Nephron progenitor cell (in vitro differentiated cells): ENCODE measurements around the gene GID8.
A peak's percentile ranks its signal among the peaks of the same experiment; 100 is the strongest.

Experiments used
- DNase-seq: peaks from one replicate; pipeline ENCODE4 v3.0.0; 2021
- H3K27ac Mint-ChIP-seq: 2 replicates; pipeline ENCODE4 v1.8.0; 2021; ENCODE audit warnings: mild to moderate bottlenecking, moderate library complexity, mixed read lengths
- H3K27me3 Mint-ChIP-seq: 2 replicates; pipeline ENCODE4 v1.8.0; 2021; ENCODE audit warnings: mild to moderate bottlenecking, low read depth, mixed read lengths; ENCODE audit not compliant: poor library complexity
- H3K36me3 Mint-ChIP-seq: 2 replicates; pipeline ENCODE4 v1.8.0; 2021; ENCODE audit warnings: low read depth, mixed read lengths
- H3K4me1 Mint-ChIP-seq: 2 replicates; pipeline ENCODE4 v1.8.0; 2021; ENCODE audit warnings: mixed read lengths
- H3K4me3 Mint-ChIP-seq: 2 replicates; pipeline ENCODE4 v1.8.0; 2021; ENCODE audit warnings: mild to moderate bottlenecking, moderate library complexity, mixed read lengths
- H3K9me3 Mint-ChIP-seq: 2 replicates; pipeline ENCODE4 v1.8.0; 2021; ENCODE audit warnings: mild to moderate bottlenecking, moderate library complexity, mixed read lengths
- CTCF ChIP-seq: fragments of 200-600 bp; sonication (generic); IDR thresholded peaks from 2 replicates; pipeline ENCODE4 v1.5.0; 2021; ENCODE audit warnings: antibody characterized with exemption

The GID8 gene

GRCh38 chr20:62970307-62971210 lies 32.6 kb downstream of the GID8 start:
- Mint-ChIP-seq H3K4me3 (no peak overlapping the region), H3K27ac (no peak overlapping the region), H3K9me3 (no peaks in the 10 kb centered on the region), H3K4me1 (peaks cover 32% of the 10 kb centered on the region), H3K27me3 (peaks cover 55% of the 10 kb centered on the region), H3K36me3 (no peaks in the 10 kb centered on the region)
- no peak for TF ChIP-seq CTCF
- DNase-seq, result no peak

GRCh38 chr20:62971211-62971949 lies 33.4 kb downstream of the GID8 start:
- Mint-ChIP-seq H3K36me3 (no peaks in the 10 kb centered on the region), H3K4me1 (peaks cover 37% of the 10 kb centered on the region), H3K27me3 (peaks cover 63% of the 10 kb centered on the region), H3K9me3 (no peaks in the 10 kb centered on the region), H3K4me3 (no peak overlapping the region), H3K27ac (peak overlapping the region; percentile 5)
- no peak for TF ChIP-seq CTCF
- no peak for DNase-seq

- peak; percentile 78 for TF ChIP-seq CTCF
- peaks cover 68% of the 10 kb centered on the region for H3K27me3 Mint-ChIP-seq
- peak; percentile 94 for DNase-seq
- H3K27ac Mint-ChIP-seq, result no peak overlapping the region
- H3K36me3 Mint-ChIP-seq, result no peaks in the 10 kb centered on the region
- H3K9me3 Mint-ChIP-seq, result no peaks in the 10 kb centered on the region
- H3K4me1 Mint-ChIP-seq, result peaks cover 42% of the 10 kb centered on the region
- H3K4me3 Mint-ChIP-seq, result peak overlapping the region; percentile 52
Observed at GRCh38 chr20:62971950-62972844, 34.2 kb downstream of the GID8 start.

- Mint-ChIP-seq H3K9me3 (no peaks in the 10 kb centered on the region), H3K27ac (no peak overlapping the region), H3K27me3 (peaks cover 68% of the 10 kb centered on the region), H3K4me3 (peak overlapping the region; percentile 32), H3K4me1 (peaks cover 43% of the 10 kb centered on the region), H3K36me3 (no peaks in the 10 kb centered on the region)
- DNase-seq, result no peak
- TF ChIP-seq CTCF, result no peak
Observed at GRCh38 chr20:62972845-62973745, 35.1 kb downstream of the GID8 start.

GRCh38 chr20:62975251-62975760 lies 37.4 kb downstream of the GID8 start:
- H3K4me1 Mint-ChIP-seq, result peaks cover 59% of the 10 kb centered on the region
- no peak overlapping the region for H3K27ac Mint-ChIP-seq
- H3K4me3 Mint-ChIP-seq, result no peak overlapping the region

More at GRCh38 chr20:62975251-62975760, 37.4 kb downstream of the GID8 start:
- Mint-ChIP-seq H3K36me3 (no peaks in the 10 kb centered on the region), H3K27me3 (peaks cover 54% of the 10 kb centered on the region), H3K9me3 (no peaks in the 10 kb centered on the region)
- no peak for TF ChIP-seq CTCF
- DNase-seq, result no peak
